Activated CD8-positive, alpha-beta memory T cell treated with anti-CD3 and anti-CD28 coated beads, Interleukin-2, amount 50 U/mL, for 24 hours (primary cell): Measurements from ENCODE around the gene DHDH.
A peak's percentile ranks its signal among the peaks of the same experiment; 100 is the strongest.

Experiments
- DNase-seq: peaks from one replicate; pipeline ENCODE4 v3.0.0-alpha.2; 2020; ENCODE audit errors: extremely low read depth

DHDH gene

DNA sequence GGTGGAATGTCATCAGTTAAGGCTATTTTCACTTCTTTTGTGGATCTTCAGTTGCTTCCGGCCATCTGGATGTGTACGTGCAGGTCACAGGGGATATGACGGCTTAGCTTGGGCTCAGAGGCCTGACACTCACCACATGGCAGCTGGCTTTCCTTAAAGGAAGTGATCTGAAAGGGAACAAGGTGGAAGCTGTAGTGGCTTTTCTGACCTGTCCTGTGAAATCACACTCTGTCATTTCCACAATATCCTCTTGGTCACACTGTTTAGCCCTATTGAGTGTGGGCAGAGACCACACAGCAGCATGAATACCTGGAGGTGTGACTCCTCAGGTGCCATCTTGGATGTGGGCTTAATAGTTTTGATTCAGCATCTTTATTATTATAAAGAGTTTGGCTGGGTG, 16.7 kb downstream of the DHDH start:
- no peak for DNase-seq

GRCh38 chr19:48950830-48951519, 17.5 kb downstream of the DHDH start:
- DNase-seq, result no peak

- DNase-seq, result no peak
Measured at GRCh38 chr19:48953141-48953540, 19.6 kb downstream of the DHDH start.

GRCh38 chr19:48953990-48954594, 20.6 kb downstream of the DHDH start:
- DNase-seq, result no peak

DNA sequence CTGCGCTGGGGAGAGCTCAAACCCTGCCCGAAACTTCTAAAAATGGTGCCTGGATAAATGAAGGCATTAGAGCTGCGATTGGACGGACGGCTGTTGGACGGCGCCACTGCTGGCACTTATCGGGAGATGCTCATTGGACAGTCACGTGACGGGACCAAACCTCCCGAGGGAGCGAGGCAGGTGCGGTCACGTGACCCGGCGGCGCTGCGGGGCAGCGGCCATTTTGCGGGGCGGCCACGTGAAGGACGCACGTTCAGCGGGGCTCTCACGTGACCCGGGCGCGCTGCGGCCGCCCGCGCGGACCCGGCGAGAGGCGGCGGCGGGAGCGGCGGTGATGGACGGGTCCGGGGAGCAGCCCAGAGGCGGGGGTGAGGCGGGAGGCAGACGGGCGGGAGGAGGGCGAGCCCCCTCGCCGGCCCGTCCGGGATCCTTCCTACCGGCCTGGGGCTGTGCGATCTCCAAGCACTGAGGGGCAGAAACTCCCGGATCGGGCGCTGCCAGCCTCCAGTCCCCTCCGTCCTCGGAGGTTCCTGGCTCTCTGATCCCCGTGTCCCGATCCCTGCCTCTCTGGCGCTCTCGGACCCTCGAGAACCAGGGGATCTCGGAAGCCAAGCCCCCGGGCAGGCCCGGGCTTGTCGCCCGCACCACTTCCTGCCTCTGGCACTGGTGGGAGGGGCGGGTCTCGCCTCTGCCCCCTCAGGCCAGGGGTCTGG, 21.3 kb downstream of the DHDH start, which contains the start of gene BAX:
Gene BAX, plus strand, starts transcription at position 281 of the 713 bp plus-strand sequence. Its CDS starts 54 bp downstream, at position 335.
- peak; percentile 88 for DNase-seq

GRCh38 chr19:48955308-48955958, 21.9 kb downstream of the DHDH start:
- DNase-seq, result no peak

DNA sequence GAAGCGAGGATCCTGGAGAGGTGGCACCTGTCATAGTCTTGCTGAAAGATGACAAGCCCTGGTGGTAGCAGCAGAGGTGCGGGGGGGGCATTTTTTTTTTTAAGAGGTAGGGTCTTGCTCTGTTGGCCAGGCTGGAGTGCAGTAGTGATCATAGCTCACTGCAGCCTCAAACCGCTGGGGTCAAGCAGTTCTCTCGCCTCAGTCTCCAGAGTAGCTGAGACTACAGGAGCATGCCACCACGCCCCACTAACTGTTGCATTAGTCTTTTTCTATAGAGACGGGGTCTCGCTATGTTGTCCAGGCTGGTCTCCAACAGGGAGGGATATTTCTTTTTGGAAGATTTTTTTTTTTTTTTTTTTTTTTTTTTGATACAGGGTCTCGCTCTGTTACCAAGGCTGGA, 24.5 kb downstream of the DHDH start:
- no peak for DNase-seq

DNA sequence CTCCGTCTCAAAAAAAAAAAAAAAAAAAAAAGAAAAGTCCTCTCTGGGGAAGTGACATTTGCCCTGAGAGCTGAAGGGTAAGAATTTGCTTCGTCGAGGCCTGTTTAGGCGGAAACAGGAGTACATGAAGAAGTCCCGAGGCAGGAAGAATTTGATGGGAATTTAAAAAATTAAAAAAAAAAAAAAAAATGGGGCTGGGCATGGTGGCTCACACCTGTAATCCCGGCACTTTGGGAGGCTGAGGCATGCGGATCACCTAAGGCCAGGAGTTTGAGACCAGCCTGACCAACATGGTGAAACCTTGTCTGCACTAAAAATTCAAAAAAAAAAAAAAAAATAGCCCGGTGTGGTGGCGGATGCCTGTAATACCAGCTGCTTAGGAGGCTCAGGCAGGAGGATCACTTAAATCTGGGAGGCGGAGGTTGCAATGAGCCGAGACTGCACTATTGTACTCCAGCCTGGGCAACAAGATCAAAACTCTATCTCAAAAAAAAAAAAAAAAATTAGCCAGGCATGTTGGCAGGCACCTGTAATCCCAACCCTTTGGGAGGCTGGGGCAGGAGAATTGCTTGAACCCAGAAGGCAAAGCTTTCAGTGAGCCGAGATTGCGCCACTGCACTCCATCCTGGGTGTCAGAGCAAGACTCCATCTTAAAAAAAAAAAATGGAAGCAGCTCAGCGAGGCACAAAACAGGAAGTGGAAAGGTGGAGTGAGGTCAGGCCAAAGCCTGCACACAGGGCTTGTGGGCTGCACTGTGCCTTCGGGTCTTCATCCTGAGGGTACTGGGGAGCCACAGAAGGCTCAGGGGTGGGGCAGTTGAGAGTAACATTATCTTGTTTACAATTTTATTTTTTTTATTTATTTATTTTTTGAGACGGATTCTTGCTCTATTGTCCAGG, 26.1 kb downstream of the DHDH start:
- no peak for DNase-seq

DNA sequence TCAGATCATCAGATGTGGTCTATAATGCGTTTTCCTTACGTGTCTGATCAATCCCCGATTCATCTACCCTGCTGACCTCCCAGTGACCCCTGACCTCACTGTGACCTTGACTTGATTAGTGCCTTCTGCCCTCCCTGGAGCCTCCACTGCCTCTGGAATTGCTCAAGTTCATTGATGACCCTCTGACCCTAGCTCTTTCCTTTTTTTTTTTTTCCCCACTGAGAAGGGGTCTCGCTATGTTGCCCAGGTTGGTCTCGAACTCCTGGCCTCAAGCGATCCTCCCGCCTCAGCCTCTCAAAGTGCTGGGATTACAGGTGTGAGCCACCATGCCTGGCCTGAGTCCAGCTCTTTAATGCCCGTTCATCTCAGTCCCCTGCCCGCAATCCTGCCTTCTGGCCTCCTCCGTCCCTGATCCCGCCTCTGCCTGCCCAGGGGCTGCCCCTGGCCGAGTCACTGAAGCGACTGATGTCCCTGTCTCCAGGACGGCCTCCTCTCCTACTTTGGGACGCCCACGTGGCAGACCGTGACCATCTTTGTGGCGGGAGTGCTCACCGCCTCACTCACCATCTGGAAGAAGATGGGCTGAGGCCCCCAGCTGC, 27.7 kb downstream of the DHDH start:
- DNase-seq, result no peak

DNA sequence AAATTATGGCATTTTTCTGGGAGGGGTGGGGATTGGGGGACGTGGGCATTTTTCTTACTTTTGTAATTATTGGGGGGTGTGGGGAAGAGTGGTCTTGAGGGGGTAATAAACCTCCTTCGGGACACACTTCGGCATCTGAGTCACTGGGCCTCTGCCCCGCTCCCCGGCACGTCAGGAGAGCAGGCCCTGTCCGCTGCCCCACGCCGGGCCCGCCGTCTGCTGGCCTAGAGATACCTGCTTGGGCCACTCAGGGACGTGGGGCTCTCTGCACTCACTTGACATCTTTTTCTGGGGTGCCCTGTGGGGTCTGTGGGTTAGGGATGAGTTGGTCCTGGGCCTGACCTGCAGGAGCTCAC, 28.2 kb downstream of the DHDH start:
- DNase-seq, result no peak

- no peak for DNase-seq
Measured at GRCh38 chr19:48962029-48962848, 28.7 kb downstream of the DHDH start.

GRCh38 chr19:48962849-48963165, 29.3 kb downstream of the DHDH start:
- no peak for DNase-seq

DNA sequence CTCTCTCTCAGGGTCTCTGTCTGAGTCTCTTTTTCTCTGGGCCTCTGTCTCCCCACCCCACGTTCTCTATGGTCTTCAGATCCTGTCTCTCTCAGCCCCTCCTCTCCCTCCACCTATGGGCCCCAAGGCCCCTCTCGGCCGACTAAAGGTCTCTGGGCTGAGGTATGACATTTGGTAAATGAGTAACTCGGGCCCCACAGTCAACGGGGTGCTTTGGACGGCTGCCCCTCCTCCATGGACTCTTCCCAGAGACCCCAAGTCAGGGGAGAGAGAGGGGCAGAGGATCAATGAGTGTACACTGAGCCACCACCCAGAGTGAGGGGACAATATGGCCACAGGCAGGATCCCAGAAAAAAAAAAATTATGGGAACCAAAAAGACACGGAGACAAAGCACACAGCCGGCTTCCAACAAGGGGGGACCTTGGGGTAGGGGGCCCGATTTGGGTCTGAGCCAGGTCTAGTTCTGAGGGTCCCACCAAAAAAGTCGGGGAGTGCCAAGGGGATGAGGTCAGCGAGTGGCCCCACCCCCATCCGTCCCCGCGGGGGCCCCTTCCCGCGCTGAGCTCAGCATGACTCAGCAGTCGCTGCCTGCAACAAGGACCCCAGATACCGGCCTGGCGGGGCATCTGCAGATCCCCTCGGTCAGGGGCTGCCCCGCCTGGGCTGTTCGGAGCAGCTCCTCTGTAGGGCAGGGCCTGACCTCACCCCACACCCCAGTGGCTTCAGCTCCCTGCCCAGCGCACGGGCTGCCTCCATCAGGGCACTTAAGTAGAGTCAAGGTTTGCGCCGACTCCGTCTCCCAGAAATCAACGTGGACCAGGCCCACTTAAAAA, 30.1 kb downstream of the DHDH start:
- peak; percentile 44 for DNase-seq

DNA sequence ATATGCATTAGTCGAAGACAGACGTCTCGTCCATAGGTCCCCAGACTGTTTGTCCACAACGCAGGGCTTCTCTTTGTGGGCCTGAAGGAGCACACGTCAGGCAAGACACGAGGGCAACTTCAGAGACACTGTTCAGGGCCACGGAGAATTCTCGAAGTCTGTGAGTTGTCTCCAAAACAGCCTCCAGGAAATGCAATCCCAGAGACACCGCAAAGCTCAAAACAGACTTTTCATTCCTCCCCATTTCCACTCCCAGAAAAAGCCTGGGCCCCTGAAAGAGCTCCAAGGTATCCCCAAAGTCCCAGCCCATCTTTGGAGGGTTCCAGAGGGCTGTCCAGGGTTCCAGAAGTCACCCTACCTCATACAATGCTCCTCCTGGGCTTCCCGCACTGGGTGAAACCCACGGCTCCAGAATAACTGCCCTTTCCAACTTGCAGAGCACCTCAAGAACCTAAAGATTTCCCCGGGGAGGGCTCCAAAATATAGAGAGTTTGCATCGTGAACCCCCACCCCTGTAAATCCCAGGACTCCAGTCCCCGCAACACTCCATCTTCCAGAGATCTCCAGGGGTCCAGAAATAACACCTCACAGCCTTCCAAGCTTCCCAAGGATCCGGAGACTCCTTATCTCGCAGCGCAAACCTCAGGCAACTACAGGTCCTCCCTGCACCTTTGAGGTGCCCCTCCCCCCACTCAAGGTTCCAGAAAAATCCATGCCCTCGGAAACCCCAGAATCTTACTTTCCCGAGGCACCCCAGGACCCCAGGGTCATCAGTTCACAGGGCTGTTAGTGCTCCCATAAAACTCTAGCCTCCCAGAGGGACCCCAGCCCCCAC, 30.9 kb downstream of the DHDH start:
- DNase-seq, result no peak

DNA sequence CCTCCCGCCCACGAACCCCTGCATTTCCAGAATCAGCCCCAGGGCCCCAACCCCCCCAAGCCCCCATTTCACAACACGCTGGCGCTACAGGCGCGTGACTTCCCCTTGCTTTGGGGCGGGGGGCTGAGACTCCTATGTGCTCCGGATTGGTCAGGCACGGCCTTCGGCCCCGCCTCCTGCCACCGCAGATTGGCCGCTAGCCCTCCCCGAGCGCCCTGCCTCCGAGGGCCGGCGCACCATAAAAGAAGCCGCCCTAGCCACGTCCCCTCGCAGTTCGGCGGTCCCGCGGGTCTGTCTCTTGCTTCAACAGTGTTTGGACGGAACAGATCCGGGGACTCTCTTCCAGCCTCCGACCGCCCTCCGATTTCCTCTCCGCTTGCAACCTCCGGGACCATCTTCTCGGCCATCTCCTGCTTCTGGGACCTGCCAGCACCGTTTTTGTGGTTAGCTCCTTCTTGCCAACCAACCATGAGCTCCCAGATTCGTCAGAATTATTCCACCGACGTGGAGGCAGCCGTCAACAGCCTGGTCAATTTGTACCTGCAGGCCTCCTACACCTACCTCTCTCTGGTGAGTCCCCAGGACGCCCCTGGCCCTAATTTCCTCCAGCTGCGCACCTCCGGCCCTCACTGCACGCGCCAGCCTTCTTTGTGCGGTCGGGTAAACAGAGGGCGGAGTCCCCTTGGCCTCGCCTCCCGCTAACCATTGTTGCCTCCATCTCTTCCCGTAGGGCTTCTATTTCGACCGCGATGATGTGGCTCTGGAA, 31.7 kb downstream of the DHDH start, which contains the start of gene FTL:
Gene FTL, plus strand, starts transcription at position 270 of the 766 bp plus-strand sequence. Its CDS starts 199 bp downstream, at position 469.
- DNase-seq, result peak; percentile 78

DNA sequence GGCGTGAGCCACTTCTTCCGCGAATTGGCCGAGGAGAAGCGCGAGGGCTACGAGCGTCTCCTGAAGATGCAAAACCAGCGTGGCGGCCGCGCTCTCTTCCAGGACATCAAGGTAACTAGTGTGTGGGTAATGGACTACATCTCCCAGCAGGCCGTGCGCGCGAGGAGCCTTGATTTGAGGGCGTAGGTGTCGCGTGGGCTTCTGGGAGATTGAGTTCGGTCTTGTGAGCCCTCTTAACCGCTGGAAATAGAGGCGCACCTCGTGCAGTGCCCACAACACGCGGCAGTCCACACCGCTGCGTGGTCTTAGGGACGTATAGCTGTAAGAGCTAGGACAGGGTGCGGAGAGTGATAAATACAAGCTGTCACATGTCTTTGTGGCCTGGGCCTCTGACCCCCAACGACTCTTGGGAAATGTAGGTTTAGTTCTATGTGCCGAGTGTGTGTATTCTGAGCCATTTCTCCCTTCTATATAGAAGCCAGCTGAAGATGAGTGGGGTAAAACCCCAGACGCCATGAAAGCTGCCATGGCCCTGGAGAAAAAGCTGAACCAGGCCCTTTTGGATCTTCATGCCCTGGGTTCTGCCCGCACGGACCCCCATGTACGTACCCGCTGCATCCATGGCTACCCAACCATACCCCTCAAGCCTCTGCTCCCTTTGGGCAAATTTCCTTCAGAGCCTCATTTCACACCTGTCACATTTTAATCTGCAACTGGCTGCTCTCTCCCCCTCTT, 32.5 kb downstream of the DHDH start:
- peak; percentile 73 for DNase-seq
